ENCODE measurements around the gene MEDAG.

The MEDAG gene

DNA sequence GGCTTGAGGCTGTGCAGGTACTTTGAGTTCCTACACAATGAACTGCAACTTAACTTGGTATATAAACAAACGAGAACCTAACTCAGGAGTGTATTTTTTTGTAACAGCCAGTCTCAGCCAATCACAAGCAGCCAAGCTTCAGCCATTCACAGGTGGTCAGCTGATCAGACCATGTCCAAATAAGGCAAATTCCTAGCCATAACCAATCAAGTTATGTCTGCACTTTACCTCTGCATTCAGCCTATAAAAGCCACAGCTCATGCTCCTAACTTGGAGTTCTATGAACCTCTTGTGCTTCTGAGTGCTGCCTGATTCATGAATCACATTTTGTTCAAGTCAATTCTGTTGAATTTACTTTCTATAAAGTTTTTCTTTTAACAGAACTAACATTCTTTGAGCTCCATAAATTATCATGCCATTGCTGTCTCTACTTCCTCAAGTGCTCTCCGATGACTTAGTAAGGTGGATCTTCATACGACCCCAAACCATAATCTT lies 16.8 kb upstream of the MEDAG start:
- Histone ChIP-seq H3K9me3 (ENCODE audit: insufficient read depth, low read depth, low read length) (no peaks in the 10 kb centered on the region; the same call in 1 of the 2 replicates), H2AFZ (ENCODE audit: low read length) (no peak overlapping the region), H4K20me1 (ENCODE audit: insufficient read depth, low read length, poor library complexity, severe bottlenecking) (no peaks in the 10 kb centered on the region), H3K36me3 (ENCODE audit: insufficient read depth, low read length) (no peaks in the 10 kb centered on the region), H3K27me3 (ENCODE audit: insufficient read depth, low read length, poor library complexity, severe bottlenecking) (no peaks in the 10 kb centered on the region), H3K4me3 (ENCODE audit: low read length, poor library complexity, severe bottlenecking) (no peak overlapping the region), H3F3A (ENCODE audit: low read depth) (no peaks in the 10 kb centered on the region), H3K9me2 (replicated peaks; ENCODE audit: low read depth, low read length) (no peaks in the 10 kb centered on the region), H3K9ac (ENCODE audit: low read depth, low read length, poor library complexity, severe bottlenecking) (no peak overlapping the region), H3K79me2 (ENCODE audit: insufficient read depth, low read length) (no peaks in the 10 kb centered on the region), H3K4me2 (ENCODE audit: low read depth, low read length, poor library complexity, severe bottlenecking) (no peak overlapping the region), H3K4me1 (ENCODE audit: insufficient read depth, low read length, poor library complexity, severe bottlenecking) (no peaks in the 10 kb centered on the region)
- TF ChIP-seq, protein P1, sequence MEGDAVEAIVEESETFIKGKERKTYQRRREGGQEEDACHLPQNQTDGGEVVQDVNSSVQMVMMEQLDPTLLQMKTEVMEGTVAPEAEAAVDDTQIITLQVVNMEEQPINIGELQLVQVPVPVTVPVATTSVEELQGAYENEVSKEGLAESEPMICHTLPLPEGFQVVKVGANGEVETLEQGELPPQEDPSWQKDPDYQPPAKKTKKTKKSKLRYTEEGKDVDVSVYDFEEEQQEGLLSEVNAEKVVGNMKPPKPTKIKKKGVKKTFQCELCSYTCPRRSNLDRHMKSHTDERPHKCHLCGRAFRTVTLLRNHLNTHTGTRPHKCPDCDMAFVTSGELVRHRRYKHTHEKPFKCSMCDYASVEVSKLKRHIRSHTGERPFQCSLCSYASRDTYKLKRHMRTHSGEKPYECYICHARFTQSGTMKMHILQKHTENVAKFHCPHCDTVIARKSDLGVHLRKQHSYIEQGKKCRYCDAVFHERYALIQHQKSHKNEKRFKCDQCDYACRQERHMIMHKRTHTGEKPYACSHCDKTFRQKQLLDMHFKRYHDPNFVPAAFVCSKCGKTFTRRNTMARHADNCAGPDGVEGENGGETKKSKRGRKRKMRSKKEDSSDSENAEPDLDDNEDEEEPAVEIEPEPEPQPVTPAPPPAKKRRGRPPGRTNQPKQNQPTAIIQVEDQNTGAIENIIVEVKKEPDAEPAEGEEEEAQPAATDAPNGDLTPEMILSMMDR (conservative IDR thresholded peaks at IDR 0.05; ENCODE audit: low read length): no peak

DNA sequence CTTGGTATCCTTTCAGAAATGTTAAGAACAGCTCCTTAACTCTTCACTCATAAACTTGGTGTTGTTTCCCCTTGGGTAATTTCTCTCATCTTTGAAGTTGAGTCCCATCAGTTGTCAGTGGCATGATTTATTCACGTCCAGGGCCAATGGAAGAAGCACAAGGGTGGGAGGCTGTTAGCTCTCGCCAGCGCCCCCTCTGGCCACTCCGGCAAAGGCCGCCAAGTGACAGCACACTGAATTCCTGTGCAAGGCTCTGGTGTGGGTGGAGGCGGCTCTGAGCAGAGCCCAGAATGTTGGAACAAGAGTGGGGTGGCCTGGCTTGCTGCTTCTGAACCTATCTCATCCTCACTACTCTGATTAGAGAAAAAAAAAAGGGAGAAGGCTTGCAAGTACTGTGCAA lies 13.1 kb upstream of the MEDAG start:
- Histone ChIP-seq H2AFZ (ENCODE audit: low read length) (no peak overlapping the region), H4K20me1 (ENCODE audit: insufficient read depth, low read length, poor library complexity, severe bottlenecking) (no peaks in the 10 kb centered on the region), H3K27me3 (ENCODE audit: insufficient read depth, low read length, poor library complexity, severe bottlenecking) (no peaks in the 10 kb centered on the region), H3K9me3 (ENCODE audit: insufficient read depth, low read depth, low read length) (no peaks in the 10 kb centered on the region; the same call in 1 of the 2 replicates), H3K4me3 (ENCODE audit: low read length, poor library complexity, severe bottlenecking) (no peak overlapping the region), H3K4me1 (ENCODE audit: insufficient read depth, low read length, poor library complexity, severe bottlenecking) (no peaks in the 10 kb centered on the region), H3K79me2 (ENCODE audit: insufficient read depth, low read length) (no peaks in the 10 kb centered on the region), H3K9me2 (replicated peaks; ENCODE audit: low read depth, low read length) (no peaks in the 10 kb centered on the region), H3K9ac (ENCODE audit: low read depth, low read length, poor library complexity, severe bottlenecking) (no peak overlapping the region), H3F3A (ENCODE audit: low read depth) (no peaks in the 10 kb centered on the region), H3K4me2 (ENCODE audit: low read depth, low read length, poor library complexity, severe bottlenecking) (no peak overlapping the region), H3K36me3 (ENCODE audit: insufficient read depth, low read length) (no peaks in the 10 kb centered on the region)
- TF ChIP-seq, protein P1 (conservative IDR thresholded peaks at IDR 0.05; ENCODE audit: low read length): peak; percentile 74
- TF ChIP-seq EZH2phosphoT487 (IDR thresholded peaks at IDR 0.05; ENCODE audit: borderline replicate concordance): no peak

DNA sequence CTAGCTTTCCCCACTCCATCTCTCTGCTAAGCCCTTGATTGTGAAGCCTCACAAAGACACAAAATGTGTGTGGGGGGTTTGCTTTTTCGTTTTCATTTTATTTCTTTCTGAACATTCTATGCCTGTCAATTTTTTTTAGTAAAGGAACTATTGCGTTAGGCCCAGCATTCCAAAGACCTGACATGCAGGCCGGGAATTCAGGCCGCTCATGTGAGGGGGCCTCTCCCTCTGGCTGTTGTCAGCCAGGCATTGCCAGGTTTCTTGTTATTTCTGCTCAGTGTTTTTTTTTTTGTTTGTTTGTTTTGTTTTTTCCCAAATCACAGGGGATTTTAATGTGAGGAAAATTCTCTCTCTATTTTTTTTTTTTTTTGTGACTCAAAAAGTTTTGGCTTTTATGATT lies 10.3 kb upstream of the MEDAG start:
- no peak overlapping the region for H3K4me2 ChIP-seq (ENCODE audit: low read depth, low read length, poor library complexity, severe bottlenecking)
- no peaks in the 10 kb centered on the region for H3K9me2 ChIP-seq (replicated peaks; ENCODE audit: low read depth, low read length)
- no peaks in the 10 kb centered on the region for H3F3A ChIP-seq (ENCODE audit: low read depth)
- no peaks in the 10 kb centered on the region for H4K20me1 ChIP-seq (ENCODE audit: insufficient read depth, low read length, poor library complexity, severe bottlenecking)
- H3K27me3 ChIP-seq (ENCODE audit: insufficient read depth, low read length, poor library complexity, severe bottlenecking): no peaks in the 10 kb centered on the region
- H3K9ac ChIP-seq (ENCODE audit: low read depth, low read length, poor library complexity, severe bottlenecking): no peak overlapping the region
- H3K36me3 ChIP-seq (ENCODE audit: insufficient read depth, low read length): no peaks in the 10 kb centered on the region
- H3K4me1 ChIP-seq (ENCODE audit: insufficient read depth, low read length, poor library complexity, severe bottlenecking): peaks cover 4% of the 10 kb centered on the region
- H3K79me2 ChIP-seq (ENCODE audit: insufficient read depth, low read length): no peaks in the 10 kb centered on the region
- TF ChIP-seq, protein P1 (conservative IDR thresholded peaks at IDR 0.05; ENCODE audit: low read length): no peak
- no peak for TF ChIP-seq EZH2phosphoT487 (IDR thresholded peaks at IDR 0.05; ENCODE audit: borderline replicate concordance)
- H2AFZ ChIP-seq (ENCODE audit: low read length): no peak overlapping the region
- H3K9me3 ChIP-seq (ENCODE audit: insufficient read depth, low read depth, low read length): no peaks in the 10 kb centered on the region
- H3K4me3 ChIP-seq (ENCODE audit: low read length, poor library complexity, severe bottlenecking): no peak overlapping the region
